ENCODE measurements around the gene BAZ2B.

Gene BAZ2B

DNA sequence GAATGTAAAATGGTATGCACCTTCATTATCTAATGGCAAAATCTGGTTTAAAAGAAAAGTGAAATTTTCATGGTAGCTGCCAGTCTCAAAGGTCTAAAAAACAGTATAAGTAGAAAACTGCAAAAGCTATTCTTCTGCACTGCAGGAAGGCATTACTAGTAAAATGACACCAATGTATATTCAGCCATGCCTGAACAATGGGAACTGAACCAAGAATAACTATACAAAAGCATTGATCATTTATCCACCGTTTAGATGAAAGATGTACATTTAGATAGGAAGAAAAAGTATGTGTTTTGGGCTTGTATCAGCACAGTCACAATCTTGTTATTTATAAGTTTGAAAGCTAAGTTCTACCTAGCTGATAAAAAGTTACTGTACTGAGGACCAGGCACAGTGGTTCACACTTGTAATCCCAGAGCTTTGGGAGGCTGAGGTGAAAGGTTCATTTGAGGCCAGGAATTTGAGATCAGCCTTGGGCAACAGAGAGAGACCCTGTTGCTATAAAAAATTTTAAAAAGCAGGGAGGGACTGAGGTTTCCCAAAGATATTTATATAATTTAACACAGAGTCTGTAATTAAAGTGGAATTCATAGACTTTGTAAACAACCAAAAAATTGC lies 166.7 kb downstream of the BAZ2B start:
- H3K4me3 ChIP-seq (ENCODE audit: low read depth, low read length) = no peak overlapping the region
- TF ChIP-seq, protein P1, sequence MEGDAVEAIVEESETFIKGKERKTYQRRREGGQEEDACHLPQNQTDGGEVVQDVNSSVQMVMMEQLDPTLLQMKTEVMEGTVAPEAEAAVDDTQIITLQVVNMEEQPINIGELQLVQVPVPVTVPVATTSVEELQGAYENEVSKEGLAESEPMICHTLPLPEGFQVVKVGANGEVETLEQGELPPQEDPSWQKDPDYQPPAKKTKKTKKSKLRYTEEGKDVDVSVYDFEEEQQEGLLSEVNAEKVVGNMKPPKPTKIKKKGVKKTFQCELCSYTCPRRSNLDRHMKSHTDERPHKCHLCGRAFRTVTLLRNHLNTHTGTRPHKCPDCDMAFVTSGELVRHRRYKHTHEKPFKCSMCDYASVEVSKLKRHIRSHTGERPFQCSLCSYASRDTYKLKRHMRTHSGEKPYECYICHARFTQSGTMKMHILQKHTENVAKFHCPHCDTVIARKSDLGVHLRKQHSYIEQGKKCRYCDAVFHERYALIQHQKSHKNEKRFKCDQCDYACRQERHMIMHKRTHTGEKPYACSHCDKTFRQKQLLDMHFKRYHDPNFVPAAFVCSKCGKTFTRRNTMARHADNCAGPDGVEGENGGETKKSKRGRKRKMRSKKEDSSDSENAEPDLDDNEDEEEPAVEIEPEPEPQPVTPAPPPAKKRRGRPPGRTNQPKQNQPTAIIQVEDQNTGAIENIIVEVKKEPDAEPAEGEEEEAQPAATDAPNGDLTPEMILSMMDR (IDR thresholded peaks at IDR 0.05; ENCODE audit: borderline replicate concordance, insufficient read depth, low read depth, low read length) = no peak

GRCh38 chr2:159446817-159447216 lies 169.5 kb downstream of the BAZ2B start:
- H3K4me3 ChIP-seq (ENCODE audit: low read depth, low read length) = no peak overlapping the region
- TF ChIP-seq, protein P1 (IDR thresholded peaks at IDR 0.05; ENCODE audit: borderline replicate concordance, insufficient read depth, low read depth, low read length) = no peak

- TF ChIP-seq, protein P1 (IDR thresholded peaks at IDR 0.05; ENCODE audit: borderline replicate concordance, insufficient read depth, low read depth, low read length) = no peak
- no peak overlapping the region for H3K4me3 ChIP-seq (ENCODE audit: low read depth, low read length)
Observed at GRCh38 chr2:159446201-159446600, 170.1 kb downstream of the BAZ2B start.

- TF ChIP-seq, protein P1 (IDR thresholded peaks at IDR 0.05; ENCODE audit: borderline replicate concordance, insufficient read depth, low read depth, low read length) = no peak
Observed at GRCh38 chr2:159445307-159445706, 171.0 kb downstream of the BAZ2B start.

DNA sequence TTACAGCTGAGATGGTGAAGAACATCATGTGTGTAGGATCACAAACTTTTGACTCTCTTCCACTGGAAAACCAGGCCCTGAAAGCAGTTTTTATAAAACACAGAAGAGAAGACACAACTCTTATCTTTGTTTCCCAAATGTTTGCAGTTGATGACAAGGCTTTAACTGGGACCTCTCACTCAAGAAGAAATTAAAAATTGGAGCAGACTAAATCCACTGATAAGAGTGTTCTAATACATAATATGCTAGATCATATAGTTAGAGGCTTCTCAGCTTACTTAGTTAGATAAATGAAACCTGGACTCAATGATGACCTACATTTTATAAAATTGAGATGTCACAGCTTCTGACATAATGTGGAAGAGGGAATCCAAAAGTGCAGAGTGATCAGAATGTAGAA lies 171.6 kb downstream of the BAZ2B start:
- H3K4me3 ChIP-seq (ENCODE audit: low read depth, low read length) = no peak overlapping the region
- TF ChIP-seq, protein P1 (IDR thresholded peaks at IDR 0.05; ENCODE audit: borderline replicate concordance, insufficient read depth, low read depth, low read length) = no peak

More at GRCh38 chr2:159445307-159445706, 171.0 kb downstream of the BAZ2B start:
- H3K4me3 ChIP-seq (ENCODE audit: low read depth, low read length) = no peak overlapping the region

DNA sequence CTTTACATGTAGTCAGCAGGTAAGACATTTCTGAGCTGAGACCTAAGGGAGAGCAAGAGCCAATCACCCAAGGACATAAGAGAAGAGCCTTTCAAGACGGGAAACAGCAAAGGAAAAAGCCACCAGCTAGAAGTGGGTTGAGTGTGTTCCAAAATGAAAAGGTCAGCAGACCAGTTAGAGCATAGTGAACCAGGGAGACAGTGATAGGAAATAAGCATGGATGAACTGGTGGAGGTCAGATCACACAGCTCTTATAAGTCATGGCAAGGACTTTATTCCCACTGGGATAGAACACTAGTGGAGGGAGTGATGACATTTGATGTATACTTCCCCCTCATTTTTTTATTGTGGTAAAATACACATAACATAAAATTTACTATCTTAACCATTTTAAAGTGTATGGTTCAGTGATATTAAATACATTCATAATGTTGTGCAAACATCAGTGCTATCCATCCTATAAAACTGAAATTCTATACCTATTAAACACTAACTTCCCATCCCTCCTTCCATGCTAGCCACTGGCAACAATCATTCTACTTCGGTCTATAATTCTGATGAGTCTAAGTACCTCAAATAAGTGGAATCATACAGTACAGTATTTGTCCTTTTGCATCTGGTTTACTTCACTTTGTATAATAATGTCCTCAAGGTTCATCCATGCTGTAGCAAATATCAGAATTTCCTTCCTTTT lies 174.0 kb downstream of the BAZ2B start:
- no peak overlapping the region for H3K4me3 ChIP-seq (ENCODE audit: low read depth, low read length)
- TF ChIP-seq, protein P1 (IDR thresholded peaks at IDR 0.05; ENCODE audit: borderline replicate concordance, insufficient read depth, low read depth, low read length) = no peak

DNA sequence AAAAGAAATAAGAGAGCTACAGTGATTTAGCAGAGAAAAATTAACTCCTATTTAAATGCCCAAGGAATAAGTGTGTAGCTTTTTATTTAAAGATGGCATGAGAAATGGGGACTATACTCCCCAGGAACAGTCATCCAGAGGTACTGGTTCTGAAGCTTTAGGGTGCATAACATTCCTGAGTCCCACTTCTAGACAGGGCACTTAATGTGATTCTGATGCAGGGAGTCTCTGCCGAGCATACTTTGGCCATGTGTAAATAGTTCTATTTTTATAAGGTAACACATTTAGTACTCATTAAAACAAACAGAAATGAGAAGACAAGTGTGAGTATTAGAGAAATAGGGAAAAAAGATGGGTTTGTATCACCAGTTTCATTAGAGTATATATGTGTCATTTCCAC lies 175.2 kb downstream of the BAZ2B start:
- no peak overlapping the region for H3K4me3 ChIP-seq (ENCODE audit: low read depth, low read length)
- TF ChIP-seq, protein P1 (IDR thresholded peaks at IDR 0.05; ENCODE audit: borderline replicate concordance, insufficient read depth, low read depth, low read length) = no peak
